Stromal cell of bone marrow (primary cell): Measurements from ENCODE around the gene DDX17.

ENCODE experiments used
- DNase-seq: peaks from one replicate; pipeline ENCODE4 v3.0.0-alpha.2; 2012; ENCODE audit warnings: low read depth

The DDX17 gene

GRCh38 chr22:38448945-38449745, 57.0 kb downstream of the DDX17 start:
- DNase-seq: no peak

GRCh38 chr22:38446018-38446601, 60.0 kb downstream of the DDX17 start:
- DNase-seq: no peak

DNA sequence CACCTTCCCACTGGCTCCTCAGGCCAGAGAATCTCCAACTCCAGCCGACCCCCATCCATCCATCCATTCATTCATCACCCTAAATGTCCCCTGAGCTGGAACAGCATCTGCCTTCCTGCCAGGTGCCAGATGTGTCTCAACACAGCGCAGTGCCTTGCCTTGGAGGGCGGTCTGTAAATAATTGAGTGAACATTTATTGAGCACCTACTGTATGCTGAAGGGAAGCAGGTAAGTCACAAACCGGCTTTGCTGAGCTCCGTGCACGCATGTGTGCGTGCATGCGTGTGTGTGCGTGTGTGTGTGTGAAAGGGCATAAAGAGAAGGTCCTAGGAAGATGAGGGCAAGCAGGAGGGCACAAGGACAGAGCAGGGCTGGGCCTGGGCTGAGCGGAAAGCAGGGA, 61.3 kb downstream of the DDX17 start:
- no peak for DNase-seq

- DNase-seq: no peak
Observed at GRCh38 chr22:38443628-38444521, 62.2 kb downstream of the DDX17 start.

GRCh38 chr22:38442967-38443627, 63.0 kb downstream of the DDX17 start:
- no peak for DNase-seq

- no peak for DNase-seq
Observed at GRCh38 chr22:38441620-38442287, 64.4 kb downstream of the DDX17 start.

DNA sequence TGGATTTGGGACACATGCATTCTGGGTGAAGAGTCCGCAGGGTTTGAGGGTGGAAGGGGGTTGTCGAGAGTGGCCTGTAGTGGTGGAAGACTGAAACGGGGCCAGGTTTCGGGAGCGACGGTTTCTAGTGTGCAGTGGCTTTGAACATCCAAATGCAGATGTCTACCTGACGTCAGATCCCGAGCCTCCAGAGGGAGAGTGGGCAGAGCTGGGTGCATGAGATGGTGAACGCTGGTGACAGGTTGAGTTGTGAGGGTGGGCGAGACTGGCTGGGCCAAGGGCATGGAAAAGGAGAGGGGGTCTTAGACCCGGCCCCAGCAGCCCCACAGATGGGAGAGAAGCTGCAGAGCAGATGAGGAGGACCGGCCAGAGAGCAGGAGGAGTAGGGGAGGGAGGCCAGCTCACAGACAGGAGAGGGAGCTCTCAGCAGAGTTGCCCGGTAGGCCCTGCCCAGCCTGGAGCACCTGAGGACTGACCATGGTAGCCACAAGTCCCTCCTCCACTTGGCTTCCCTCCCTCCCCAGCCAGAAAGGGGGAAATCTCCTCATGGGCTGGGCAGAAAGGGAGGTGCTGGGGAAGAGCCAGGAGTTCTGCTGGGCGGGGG, 65.3 kb downstream of the DDX17 start:
- DNase-seq: no peak

DNA sequence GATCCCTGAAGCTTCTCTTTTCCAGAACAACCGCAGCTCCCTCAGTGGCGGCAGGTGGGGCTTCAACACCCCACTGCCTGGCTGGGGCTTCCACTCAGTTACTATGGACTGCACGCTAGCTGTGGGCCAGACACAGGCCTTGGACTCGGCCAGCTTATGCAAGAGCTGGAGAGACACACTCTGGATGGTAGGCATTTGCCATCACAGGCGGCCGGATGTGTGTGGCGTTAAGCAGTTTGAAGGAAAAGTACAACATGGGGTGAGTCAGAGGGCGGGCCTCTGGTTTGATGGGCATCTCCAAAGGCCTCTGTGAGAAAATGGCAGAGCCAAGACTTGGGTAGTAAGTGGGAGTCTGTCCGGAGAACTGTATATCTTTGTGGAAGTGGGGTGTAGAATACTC, 68.7 kb downstream of the DDX17 start:
- no peak for DNase-seq

DNA sequence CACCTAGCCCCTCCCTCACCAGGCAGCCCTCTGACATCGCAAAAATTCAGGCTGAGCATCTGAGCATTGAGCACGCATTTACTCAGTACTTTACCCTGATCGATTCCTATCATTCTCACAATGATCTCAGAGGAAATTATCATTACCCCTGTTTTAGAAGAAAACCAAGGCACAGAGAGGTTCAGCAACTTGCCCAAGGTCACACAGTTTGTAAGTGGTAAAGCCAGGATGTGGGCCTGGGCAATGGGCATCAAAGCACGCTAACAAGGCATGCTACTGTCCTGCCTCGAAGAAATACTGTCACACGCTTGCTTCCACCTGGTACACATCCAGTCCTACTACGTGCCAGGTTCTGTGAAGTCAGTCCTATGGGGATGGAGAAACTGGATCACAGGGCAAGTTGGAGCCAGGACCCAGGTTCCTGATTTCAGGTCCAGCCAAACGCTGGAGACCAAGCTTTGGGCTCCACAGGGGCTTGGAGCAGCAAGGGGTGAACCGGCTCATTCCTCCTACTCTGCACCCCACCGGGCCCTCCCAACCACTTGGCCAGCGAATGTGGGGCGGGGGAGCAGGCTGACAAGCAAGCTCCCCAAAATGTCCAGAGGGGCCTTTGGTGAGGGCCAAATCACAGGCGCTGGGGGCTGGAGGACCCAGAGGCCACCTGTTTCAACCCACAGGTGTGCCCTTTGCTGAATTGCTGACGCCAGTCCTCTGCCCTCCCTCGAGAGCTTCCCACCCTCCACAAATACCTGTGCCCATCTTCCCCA, 69.3 kb downstream of the DDX17 start:
- no peak for DNase-seq

DNA sequence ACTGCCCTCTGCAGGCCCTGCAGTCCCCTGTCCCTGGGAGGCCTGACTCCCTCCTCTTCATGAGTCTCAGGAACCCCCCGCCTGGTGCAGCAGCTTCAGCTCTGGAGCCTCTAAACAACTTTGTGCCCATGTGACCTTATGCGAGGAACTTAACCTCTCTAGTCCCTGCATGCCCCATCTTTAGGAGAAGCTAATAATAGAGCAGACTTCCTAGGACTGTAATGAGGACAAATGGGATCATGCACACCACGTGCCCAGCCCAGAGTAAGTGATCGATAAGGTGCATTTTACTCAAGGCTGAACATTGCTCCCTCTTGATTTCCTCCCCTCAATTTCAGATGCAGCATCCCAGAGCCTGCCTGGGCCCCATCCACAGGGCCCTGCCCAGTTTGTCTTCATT, 70.1 kb downstream of the DDX17 start:
- DNase-seq: no peak

- no peak for DNase-seq
Observed at GRCh38 chr22:38435010-38435409, 71.1 kb downstream of the DDX17 start.

DNA sequence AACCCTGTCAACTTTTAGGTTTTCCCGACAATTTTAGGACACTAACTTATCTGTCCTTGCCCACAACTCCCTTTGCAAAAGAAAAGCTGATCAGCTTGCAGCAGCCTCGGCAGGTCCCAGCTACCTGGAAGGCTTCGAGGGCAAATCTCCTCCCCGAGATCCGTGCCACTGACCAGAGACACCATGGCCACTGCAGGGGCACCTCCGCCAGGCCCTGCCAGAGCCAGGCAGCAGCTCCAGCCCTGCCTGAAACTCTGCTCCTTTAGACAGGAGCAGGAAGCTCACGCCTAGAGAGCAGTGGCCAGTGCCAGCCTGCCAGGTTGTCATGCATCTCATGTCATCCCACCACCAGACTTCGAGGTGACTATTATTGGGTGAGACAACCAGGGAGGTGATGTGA, 72.2 kb downstream of the DDX17 start:
- DNase-seq: no peak
